HG03066 (cell line): ENCODE results near the gene UCN2.
"Not testable (repeated sequence)": the region's sequence is repeated elsewhere in the genome, so short reads cannot be mapped to it uniquely, and the experiment has no call there.

Experiments
- ATAC-seq: cut with Tn5 transposase; IDR thresholded peaks from one replicate; pipeline ENCODE4 v1.9.1; 2021; ENCODE audit warnings: low read depth; ENCODE audit not compliant: unreplicated experiment

UCN2 gene

DNA sequence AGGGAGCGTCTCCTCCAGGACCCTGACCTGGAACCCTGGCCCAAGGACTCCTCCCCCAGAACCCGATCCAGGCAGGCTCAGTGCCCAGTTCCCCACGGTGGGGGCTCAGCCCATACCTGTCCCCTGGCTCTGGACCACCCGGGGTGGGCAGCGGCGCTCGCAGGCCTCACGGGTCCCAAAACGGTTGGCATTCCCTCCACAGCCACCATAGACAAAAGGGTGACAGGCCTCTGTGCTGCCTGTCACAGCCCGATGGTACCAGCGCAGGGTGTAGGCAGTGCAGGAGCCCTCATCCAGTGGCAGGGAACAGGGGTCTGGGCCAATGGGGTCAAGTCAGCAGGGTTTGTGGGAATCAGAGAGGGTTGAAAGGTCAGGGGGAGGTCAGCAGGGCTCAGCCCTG lies 1.1 kb upstream of the UCN2 start:
- ATAC-seq, result no peak

DNA sequence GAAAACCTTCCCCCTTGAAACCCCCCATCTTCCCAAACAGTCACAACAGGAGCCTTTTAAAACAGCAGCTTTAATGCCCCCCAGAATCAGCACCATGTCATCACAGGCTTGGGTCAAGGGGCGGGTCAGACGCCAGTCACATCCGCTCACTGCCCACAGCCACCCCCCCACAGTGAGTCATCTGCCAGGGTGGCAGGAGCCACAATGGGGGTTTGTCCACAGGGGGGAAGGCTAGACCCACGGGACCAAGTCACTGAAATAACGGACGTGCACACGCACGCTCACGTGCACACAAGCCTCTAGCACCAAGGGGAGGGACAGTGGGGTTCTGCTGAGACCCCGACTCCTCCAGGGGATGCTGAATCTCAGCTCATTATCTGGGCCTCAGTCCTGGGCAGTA lies 441 bp upstream of the UCN2 start:
- ATAC-seq, result no peak

DNA sequence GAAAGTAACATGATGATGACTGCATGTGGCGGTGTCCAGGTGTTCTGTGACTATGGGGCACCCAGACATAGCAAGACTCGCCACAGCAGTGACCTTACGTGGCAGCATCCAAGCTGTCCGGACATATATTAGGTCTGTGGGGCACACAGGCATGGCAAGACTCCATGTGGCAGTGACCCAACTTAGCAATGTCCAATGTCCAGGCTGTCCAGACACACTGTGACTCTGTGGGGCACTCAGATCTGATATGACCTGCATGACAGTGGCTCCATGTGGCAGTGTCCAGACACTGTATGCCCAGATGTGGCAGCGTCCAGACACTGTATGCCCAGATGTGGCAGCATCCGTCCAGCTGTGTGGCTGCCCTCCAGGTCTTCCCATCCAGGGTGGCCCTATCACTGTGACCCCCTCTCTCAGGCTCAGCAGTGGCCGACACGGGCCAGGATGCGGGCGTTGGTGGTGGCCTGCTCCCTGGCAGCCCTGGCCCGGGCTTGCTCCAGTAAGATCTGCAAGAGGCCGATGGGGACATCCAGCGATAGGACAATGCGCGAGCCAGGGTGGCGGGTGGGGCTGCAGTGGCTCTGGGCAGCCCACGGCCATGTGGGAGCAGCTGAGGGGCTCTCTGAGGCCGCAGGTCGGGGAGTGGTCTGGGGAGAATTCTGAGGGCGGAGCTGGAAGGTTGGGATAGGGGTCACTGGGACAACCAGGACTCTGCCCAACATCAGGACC lies 1.1 kb downstream of the UCN2 start:
- ATAC-seq, result no peak

DNA sequence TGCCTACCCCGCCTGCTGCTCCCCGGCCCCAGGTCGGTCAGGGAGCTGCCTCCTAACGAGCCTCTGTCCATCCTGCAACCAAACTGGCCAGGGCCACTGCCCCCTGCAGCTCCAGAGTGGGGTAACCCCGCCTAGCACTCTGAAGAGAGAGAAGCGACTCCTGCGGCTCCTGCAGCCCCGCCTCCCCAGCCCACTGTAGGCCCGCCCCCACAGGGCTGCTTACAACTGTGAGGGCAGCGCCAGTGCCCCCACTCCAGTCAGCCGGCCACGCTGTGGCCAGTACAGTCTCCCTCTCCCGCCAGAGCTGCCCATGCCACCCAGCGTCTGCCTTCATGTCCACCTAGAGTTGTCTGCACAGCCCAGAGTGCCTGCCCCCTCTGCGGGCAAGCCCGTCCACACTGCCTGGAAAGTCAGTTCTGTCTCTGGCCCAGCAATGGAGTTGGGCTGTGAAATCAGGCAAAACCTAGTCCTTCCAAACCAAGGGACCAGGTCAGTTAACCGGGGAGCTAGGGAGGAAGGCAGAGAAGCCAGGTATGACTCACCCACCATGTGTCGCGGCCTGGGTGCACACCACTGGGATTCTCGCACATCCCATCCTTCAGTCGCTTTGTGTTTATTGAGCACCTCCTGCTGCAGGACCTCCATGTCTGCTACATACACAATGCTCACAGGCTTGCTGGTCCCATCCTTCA lies 2.4 kb downstream of the UCN2 start:
- no peak for ATAC-seq

DNA sequence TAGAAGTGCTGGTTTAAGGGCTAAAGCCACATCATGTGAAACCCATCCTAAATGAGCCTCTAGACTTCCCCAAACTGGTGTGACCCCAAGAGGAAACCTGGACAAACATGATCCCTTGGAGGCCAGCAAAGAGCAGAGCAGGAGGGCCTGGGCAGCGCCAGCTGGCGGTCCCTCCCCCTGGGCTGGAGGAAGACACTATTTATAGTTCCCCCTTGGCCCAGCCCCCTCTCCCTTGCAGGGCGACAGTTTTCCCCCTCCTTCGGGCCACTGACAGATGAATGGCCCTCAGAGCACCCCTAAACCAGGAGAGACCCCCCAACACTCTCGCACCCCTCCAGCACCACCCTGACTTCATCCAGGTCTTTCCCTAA lies 2.9 kb downstream of the UCN2 start:
- no peak for ATAC-seq

DNA sequence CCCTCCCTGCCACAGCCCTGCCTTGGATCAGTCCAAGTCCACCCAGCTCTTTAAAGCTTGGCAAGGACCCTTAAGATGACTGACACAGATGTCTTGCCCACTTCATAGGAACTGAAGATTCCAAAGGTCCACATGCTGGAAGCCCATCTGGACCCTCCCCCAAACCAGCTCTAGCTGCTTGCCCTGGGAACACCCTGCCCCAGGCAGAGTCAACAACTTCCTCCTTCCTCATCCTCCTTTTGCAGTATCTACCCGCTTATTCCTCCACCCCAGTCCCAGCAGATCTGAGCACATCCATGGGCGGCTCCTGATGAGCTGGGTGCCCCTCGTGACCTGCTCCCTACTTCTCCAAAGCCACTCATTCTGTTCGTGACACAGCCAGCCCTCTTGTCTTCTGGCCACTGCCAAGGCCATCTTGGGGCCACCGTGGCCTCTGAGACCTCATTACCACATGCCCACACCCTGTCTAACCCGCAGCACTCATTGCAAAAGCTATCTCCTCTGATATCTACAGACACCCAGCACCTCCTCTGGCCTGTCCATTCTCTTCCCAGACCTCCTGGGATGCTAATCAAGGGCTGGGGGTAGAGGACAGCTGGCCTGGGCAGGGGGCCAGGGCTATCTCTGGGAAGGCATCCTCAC lies 5.0 kb downstream of the UCN2 start:
- ATAC-seq, result no peak

DNA sequence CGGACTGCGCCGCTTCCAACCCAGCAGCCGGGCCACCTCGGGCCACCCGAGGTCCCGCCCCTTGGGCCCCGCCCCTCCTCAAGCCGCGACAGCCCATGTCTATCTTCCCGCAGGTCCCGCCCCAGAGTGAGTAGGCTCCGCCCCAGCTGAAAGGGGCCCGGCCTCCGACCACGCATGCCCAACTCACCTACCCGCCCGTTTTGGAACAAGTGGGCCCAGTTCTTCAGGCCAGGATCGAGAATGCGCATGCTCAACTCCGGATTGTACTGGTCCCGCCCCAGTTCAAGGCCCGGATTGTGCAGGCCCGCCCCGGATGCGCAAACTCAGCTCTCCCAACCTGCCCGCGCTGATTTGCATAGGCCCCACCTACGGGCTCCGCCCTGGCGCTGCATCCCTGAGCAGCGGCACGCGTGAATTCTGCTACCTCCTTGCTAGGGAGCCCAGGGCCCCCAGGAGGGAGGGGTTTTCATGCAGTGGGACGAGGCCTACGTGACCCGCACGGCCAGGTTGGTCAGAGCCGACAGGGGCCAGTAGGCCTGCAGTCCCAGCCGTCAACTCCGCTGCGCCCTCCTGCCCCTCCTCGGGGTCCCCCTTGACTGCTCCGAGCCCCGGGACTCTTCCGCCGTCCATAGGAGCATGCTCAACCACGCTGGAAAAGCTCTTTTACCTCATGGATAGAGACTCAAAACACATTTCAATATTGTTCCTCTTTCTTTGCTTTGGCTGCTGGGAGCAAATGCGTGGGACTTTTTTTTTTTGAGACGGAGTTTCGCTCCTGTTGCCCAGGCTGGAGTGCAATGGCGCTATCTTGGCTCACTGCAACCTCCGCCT lies 6.6 kb downstream of the UCN2 start, which contains the start of gene PFKFB4:
Gene PFKFB4, minus strand, starts transcription at position 8 of the 831 bp plus-strand sequence. CDS start 26 bp downstream, outside the sequence.
- peak; percentile 78 for ATAC-seq

DNA sequence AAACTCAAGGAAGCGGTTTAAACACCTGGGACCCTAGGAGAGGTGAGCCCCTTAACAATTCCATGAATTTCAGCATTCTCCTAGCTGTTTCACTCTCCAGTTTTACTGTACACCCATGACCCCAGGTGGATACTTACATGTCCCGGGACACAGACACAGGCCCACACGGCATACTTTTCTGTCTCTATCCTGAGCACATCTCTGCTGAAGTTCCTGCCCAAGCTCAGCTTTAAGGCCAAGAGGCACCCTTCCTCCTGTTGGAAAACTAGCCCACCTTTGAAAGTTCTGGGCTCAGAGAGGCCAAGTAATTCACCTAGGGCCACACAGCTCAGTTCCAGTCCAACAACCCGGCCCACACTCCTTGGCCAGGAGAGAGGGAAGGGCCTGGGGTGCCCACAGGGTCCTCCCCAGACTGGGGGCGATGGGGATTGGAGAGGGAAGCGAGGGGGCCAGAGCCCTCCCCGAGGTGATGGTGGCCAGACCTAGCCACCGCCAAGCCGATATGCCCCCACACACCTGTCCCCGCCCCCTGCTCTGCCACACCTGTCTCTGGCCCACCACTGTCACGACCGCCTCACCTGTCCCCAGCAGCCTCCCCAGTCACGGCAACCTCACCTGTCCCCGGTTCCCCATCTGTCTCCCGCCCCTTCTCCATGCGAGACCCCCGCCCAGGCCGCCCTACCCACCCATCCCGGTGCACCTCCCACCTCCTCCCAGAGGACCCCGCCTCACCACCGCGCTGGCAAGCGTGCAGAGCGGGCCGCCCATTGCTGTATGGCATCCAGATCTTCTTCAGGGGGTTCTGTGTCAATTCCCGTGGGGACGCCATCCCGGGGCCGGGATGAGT lies 7.4 kb downstream of the UCN2 start:
- no peak for ATAC-seq

DNA sequence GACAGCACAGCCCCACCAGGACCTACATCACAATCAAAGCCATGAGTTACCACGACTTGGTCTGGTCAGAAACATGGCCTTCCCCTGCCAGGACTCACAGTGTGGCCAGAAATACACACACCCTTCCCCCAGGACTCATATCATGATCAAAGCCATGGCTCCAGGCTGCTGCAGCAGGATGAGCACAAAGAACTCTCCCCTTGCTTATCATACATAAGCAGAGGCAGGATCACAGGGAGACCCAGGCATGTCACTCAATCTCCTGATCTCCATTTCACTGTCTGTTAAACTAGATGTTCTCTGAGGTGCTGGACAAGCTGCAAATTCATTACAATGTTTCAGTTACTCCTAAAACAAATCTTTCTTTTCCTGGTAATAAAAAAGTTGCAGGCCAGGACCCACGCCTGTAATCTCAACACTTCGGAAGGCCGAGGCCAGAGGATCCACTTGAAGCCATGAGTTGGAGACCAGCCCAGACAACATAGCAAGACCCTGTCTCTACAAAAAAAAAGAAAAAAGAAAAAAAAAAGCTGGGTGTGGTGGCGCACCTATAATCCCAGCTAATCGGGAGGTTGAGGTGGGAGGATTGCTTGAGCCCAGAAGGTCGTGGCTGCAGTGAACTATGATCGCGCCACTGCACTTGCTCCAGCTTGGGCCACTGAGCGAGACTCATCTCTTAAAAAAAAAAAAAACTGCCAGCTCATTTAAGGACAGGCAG lies 8.2 kb downstream of the UCN2 start:
- ATAC-seq, result no peak

DNA sequence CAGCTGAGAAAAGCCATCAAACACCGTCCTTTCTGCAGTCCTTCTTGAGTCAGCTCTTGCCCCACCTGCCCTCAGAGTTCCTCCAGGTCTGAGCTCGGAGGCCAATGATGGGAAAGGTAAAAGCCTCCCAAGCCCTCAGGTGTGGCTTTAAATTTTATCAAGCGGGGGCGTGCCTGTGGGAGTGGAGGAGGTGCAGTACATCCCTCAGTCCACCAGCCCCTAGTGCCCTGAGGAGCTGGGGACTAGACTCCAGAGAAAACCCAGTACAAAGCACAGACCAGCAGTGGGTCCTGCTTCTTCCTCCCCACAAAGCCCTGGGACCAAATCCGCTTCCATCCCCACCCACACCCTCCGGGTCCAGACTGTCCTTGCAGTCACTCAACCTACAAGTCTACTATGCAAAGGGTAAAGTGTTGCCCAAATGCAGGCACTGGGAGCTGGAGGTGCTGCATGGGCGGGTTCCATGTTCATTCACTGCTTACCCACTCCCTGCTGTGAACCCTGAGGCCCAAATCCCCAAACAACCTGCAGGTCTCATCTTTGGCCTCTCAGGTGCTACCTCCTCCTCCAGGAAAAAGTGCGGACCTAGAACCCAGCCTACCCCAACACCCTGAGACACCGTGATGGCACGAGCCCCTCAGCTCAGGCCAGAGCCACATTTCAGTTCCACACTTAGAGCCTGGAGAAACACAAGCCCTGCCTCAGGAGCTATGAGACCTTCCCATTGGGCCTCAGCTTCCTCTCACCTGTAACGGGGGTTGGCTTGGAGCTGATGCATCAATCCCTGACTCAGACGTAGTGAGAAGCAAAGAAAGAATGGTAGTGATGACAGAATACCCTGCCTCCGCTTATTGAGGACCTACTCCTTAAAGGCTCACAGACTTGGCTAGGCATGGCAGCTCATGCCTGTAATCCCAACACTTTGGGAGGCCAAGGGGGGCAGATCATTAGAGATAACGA lies 9.4 kb downstream of the UCN2 start:
- ATAC-seq, result no peak

DNA sequence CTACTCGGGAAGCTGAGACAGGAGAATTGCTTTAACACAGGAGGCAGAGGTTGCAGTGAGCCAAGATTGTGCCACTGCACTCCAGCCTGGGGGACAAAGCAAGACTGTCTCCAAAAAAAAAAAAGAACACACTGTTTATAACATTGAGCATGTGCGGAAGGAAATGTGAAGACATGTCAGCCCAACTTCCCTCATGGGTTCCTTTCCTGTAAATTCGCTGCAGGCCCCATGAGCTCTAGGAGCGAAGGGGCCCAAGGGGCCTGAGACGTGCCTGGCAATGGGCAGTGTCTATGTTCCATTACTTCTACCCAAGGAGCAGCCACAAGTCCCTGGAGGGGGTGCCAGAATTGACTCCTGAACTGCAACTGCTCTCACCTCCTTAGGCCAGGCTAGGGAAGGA lies 10.2 kb downstream of the UCN2 start:
- no peak for ATAC-seq

DNA sequence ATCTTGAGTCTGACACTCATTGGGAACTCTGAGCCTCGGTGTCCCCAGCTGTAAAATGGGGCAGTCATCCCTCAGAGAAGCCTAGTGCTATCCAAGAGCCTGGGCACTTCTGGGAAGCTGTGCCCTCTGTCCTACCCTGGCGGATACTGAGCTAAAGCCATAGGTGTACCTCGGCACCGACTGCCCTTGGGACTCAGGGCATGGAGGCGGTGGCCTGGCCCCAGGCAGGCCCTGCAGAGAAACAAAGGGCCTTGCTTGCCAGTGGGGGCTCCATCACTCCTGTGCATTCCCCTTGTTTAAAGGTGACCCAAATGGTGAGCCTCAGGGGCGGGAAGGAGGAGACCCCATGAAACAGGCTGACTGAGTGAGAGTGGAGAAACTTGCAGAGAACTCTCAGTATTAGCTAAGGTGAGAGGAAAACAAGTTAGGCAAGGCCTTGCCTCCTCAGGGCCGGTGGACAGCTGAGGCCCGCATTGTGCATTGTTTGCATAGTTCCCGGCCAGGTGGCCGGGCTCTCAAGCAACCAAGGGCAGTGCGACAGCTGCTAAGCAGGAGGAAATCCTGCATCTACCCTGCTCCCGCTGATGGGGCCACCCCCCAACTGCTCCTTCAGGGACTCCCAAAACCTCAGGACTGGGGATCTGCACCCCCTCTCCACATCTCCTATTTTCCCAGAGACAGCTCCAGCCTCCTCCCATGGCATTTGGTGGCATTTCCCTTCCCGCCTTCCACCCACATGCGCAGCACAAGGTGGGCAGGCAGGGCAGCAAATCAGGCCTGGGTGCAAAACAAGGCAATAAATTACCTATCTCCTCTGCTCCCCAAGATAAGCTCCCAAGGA lies 11.2 kb downstream of the UCN2 start:
- ATAC-seq, result no peak

DNA sequence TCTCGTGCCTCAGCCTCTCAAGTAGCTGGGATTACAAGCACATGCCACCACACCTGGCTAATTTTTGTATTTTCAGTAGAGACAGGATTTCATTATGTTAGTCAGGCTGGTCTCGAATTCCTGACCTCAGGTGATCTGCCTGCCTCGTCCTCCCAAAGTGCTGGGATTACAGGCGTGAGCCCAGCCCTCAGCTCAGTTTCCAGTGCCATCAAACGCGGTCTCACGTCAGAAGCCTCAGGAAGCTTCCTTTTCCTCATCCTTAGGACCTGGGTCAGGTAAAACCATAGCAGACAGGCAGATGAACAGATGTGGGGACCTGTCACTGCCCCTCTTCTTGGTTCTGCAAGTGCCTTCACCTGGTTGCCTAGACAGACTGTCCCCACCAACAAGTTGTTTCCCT lies 11.9 kb downstream of the UCN2 start:
- ATAC-seq, result not testable (repeated sequence)

DNA sequence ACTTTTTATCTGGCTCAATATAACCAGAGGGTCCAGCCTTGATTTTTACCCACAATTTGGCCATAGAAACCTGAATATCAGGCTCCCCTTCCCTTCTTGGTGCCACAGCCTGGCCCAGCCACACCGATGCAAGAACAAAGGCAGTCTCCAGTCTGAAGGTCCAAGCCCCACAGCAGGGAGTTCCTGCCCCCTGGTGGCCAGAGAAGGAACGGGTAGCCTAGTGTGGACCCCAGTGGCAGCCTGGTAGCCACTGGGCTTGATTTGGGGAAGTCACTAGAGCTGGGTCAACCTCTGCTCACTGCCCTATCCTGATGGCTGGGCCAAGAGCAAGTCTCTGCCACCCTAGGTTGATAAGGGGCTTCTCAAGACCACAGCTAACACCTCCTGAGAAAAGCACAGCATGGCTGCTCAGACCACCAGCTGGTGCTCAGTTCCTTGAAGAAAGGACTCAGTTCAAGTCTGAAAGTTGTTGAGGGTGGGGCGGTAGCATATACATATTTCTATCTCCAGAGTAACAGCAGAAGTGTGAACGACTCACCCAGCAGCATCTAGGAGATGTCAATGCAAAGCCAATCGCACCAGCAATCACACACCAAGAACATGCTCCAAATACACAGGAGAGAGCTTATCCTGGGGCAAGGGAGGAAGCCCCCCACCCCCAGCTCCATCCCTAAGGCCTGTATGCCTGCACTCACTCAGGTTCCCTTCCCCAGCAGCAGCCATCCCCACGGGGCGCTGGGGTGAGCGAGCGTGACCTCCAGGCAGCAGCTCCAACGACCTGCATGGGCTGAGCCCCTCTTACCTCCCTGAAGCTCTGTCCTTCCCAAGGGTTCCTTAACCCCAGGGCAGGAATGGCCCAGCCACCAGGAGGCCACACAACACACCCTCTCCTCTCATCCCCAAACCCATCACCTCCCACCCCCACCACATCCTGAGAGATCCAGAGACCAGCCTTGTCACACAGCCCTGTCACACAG lies 14.6 kb downstream of the UCN2 start:
- peak; percentile 68 for ATAC-seq

DNA sequence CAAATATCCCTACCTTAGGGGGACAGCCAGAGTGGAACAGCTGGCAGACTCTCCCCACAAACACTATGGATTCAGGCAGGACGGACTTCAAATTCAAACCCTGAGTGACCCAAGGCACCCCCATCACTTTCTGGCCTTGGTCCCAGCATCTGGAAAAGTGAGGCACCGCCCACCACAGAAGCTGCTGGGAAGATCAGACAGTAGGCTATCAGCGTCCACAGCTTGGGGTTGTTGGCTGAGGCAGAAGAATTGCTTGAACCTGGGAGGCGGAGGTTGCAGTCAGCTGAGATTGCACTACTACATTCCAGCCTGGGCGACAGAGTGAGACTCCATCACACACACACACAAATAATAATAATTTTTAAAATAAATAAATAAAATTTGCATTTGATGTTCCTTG lies 15.5 kb downstream of the UCN2 start:
- no peak for ATAC-seq

DNA sequence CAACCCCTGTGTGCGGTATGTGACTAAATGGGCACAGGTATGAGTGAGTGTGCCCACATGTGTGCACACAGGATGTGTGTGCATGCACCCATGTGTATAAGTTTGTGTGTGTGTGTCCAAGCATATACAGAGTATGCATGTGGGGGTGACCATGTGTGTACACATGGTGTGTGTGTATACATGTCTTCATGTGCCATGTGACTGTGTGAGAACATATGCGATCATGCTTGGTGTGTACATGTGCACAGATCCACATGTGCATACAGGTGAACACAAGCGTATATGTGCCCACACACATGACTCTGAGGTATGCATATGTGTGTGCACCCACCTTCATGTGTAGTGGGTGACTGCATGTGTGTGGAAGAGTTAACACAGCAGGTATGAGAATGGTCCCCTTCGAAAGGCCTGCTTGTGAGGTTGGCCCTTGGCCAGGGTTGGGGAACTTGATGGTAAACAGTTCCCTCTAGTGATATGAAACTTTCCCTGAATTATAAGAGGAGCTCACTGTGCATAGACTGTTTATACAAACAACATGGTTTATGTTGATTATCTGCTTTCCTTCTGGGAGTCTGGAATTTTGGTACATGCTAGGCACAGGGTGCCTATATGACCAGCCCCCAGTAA lies 17.3 kb downstream of the UCN2 start:
- no peak for ATAC-seq
